GM19397 (cell line): ENCODE data around the gene MYO1E.

ENCODE experiments used
- ATAC-seq: cut with Tn5 transposase; IDR thresholded peaks from one replicate; pipeline ENCODE4 v1.9.1; 2021; ENCODE audit warnings: mild to moderate bottlenecking, moderate library complexity; ENCODE audit not compliant: unreplicated experiment

Gene MYO1E

DNA sequence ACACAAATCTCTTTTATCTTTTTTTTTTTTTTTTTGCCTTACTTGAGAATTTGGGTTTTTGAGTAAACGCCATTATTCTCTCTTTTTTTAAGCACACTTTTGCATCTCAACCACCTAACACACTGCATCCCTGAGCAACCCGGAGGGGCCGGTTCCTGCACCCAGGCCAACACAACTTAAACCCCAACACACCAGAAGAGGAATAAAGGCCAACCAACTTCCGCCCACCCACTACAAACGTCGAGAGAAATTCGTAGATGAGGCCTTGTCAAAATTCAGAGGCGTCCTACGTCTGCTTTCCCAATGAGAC is 268.1 kb downstream of the MYO1E start:
- no peak for ATAC-seq

DNA sequence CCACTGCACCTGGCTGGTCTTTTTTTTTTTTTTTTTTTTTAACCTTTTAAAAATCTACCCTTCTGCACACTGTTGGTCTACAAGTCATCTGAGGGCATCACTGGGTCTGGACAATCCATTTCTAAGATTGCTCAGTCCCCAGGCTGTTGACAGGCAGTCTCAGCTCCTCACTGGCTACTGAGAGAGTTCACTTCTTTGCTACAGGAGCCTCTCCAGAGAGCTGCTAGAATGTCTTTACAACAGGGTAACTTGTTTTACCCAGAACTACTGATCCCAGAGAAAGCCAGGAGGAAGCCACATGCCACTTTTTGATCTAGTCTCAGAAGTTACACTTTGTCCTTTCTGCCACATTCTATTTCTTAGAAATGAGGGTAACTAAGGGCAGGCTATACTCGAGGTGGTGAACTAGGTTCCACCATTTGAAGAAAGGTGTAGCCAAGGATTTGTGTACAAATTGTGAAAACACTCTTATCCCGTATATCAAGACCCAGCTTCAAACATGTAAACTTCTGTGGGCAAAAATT is 273.4 kb downstream of the MYO1E start:
- ATAC-seq = no peak

- no peak for ATAC-seq
These were observed 276.2 kb downstream of the MYO1E start for GRCh38 chr15:59096429-59096828.

GRCh38 chr15:59094077-59094476 is 278.6 kb downstream of the MYO1E start:
- ATAC-seq = no peak

DNA sequence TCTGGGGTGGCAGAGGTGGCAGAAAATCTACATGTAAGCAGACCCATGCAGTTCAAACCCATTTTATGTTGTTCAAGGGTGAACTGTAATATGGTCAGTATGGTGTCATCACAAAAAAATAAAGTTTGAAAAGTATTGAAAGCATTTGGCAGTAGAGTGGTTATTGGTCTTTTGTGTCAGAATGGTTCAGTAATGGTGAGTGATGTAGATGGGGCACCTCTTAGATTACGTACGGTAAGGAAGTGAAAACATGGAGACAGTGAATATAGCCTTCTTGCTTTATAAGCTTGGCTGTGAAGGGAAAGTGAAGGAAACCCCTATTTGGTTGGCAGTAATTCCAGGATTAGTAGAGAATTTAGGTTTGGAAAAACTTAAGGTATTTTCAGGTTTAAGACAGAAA is 284.9 kb downstream of the MYO1E start:
- no peak for ATAC-seq
